Activated T-helper 9 cell treated with anti-CD3 and anti-CD28 coated beads, Interleukin-2, amount 50 U/mL, for 16 hours (primary cell): ENCODE results near the gene ROM1.
"Not testable (repeated sequence)": the region's sequence is repeated elsewhere in the genome, so short reads cannot be mapped to it uniquely, and the experiment has no call there.

Experiments
- DNase-seq: peaks from one replicate; pipeline ENCODE4 v3.0.0-alpha.2; 2020; ENCODE audit warnings: low read depth

Gene ROM1

DNA sequence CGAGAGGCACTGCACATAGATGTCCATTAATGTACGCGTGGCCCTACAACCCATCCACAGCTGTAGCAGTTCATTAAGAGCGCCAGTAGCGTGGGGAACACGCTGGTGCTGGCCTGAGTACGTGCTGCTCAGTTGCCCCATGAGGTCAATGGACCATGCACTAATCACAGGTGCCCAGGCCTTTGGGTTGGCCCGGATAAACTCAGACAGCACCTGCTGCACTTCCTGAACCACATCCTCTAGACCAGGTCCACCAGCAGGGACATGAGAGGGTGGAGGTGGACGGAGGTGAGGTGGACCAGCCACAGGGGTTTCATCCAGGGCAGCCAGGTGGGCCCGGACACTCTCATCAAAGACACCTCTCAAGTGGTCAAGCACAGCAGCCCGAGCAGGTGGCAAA lies 36.4 kb downstream of the ROM1 start:
- no peak for DNase-seq

DNA sequence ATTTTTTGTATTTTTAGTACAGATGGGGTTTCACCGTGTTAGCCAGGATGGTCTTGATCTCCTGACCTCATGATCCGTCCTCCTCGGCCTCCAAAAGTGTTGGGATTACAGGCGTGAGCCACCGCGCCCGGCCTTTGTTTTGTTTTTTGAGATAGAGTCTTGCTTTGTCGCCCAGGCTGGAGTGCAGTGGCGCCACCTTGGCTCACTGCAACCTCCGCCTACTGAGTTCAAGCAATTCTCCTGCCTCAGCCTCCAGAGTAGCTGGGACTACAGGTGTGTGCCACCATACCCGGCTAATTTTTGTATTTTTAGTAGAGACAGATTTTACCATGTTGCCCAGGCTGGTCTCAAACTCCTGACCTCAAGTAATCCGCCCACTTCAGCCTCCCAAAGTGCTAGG lies 37.2 kb downstream of the ROM1 start:
- DNase-seq: not testable (repeated sequence)

DNA sequence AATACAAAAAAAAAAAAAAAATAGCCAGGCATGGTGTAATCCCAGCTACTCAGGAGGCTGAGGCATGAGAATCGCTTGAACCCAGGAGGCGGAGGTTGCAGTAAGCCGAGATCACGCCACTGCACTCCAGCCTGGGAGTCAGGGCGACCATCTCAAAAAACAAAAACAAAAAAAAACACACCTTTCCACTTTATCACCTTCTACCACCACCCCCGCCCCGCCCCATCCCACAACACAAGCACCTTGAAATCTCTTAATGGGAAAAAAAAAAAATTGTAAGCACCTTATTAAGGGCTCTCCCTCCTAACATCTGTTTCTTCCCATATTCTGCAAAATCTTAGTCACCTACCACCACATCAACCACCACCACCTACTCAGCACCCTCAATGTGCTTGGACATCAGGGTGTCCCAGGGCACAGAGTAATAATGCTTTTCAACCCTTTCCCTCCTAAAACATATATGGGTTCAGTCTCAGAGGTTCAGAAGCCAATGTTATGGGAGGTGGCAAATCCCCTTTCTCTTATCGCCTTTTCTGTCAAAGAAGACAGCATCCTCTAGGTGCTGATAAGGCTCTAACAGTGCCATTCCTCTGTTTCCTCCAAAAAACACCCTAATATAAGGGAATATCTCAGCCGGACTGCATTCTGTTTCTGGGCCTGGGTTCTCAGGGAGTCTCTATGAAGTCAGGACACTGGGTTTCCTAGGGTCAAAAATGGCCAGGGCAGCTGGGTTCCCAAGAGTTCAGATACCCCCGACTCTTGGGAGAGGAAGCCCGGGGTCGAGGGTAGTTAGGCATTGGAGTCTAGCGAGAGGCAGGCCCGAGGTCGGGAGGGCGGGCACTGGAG lies 39.3 kb downstream of the ROM1 start:
- DNase-seq: no peak

DNA sequence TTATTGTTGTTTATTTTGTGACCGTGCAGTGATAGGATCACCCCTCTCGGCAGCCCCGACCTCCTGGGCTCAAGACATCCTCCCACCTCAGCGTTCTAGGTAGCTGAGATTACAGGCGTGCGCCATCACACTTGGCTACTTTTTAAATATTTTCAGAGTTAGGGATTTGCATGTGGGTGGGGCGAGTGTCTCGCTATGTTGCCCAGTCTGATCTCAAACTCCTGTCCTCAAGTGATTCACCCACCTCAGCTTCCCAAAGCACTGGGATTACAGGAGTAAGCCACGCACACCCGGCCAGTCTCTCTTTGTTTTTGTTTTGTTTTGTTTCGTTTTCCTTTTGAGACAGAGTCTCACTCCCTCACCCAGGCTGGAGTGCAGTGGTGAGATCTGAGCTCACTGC lies 41.2 kb downstream of the ROM1 start:
- DNase-seq: no peak

DNA sequence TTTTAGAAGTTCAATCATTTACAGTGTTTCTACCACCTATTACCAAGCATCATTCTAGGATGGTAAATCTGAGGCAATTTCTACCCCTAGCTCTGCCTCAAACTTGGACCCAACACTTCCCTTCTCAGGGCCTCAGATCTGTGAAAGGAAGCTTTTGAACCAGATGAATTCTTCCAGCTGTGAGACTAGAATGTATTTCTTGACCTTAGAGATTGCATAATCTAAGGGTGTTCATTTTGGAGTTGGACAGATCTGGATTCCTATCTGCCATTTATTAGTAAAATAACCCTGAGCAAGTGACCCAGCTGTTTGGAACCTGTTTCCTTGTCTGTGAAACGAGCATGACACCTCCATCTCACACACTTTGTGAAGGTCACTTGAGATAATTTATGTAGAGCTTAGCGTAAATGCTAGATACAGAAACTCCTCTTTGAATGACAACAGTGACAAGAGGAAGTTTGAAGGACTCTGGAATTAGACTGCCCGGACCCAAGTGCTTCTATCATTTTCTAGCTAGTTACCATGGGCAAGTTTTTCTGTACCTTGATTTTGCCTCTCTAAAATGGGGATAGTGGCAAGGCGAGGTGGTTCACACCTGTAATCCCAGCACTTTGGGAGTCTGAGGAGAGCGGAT lies 43.9 kb downstream of the ROM1 start:
- no peak for DNase-seq

DNA sequence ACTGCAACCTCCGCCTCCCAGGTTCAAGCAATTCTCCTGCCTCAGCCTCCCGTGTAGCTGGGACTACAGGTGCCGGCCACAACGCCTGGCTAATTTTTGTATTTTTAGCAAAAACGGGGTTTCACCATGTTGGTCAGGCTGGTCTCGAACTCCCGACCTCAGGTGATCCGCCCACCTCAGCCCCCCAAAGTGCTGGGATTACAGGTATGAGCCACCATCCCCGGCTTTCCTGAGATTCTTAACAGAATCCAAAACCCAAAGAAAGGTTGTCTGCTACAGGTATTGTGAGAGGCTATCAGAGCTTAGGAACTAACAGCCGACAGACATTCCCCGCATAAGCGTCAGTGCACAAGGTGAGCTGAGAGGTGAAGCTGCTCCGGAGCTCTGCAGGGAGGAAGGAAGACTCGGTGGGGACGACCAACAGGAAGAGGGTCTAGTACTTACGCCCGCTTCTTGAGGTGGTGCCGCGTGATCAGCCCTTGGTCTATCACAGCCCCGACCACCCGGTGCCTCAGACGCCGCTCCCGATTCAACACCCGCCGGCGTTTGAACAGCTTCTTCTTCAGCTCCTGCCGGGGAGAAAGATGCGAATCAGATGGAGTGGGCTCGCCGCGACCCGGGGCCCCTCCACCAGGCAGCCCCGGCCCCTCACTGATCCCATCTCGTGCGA lies 51.5 kb downstream of the ROM1 start:
- DNase-seq: peak; percentile 36
